ENCODE measurements around the gene TAMM41. TPM values are rescaled to one million over a fixed set of nuclear protein-coding genes. Genes with fewer than 3 reads are reported as not detected.

The TAMM41 gene
- total RNA-seq, 1 donor from 2014 or later = 14.9 TPM

DNA sequence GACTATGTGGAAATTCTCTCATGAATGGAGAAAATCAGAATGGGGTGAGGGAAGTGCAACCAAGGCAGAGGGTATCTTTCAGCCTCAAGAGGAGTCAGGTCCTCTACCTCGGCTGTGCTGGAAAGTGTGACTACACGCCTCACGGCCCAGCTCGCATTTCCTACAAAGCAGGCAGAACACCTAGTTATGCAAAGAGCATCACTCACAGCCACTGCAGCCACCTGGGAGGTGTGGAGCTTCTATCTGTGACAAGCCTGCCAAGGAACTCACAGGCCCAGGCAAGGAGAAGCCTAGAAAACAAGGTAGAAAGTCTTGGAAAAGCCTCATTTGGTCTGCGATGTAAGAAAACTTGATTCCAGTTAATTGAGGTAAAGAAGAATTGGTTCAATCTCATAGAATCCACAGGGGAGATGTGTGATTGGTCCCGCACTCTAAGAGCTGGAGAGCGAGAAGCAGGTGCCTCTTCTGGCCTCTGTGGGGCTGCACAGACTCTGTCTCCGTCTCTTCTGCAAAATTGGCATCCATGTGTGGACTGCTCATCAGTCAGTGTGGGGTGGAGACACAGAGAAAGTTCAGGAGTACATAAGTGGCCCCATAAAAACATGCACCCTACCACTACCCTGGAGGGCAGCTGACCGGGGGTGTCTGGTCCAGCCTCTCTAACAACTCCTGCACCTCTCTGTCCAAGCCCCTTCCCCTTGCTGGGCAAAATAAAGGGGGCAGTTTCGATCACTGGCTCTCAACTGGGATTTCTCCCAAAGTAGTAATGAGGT, 76.8 kb downstream of the TAMM41 start:
- H3K9me3 ChIP-seq = no peaks in the 10 kb centered on the region
- TF ChIP-seq, protein P1, sequence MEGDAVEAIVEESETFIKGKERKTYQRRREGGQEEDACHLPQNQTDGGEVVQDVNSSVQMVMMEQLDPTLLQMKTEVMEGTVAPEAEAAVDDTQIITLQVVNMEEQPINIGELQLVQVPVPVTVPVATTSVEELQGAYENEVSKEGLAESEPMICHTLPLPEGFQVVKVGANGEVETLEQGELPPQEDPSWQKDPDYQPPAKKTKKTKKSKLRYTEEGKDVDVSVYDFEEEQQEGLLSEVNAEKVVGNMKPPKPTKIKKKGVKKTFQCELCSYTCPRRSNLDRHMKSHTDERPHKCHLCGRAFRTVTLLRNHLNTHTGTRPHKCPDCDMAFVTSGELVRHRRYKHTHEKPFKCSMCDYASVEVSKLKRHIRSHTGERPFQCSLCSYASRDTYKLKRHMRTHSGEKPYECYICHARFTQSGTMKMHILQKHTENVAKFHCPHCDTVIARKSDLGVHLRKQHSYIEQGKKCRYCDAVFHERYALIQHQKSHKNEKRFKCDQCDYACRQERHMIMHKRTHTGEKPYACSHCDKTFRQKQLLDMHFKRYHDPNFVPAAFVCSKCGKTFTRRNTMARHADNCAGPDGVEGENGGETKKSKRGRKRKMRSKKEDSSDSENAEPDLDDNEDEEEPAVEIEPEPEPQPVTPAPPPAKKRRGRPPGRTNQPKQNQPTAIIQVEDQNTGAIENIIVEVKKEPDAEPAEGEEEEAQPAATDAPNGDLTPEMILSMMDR (IDR thresholded peaks at IDR 0.05) = no peak
- peak overlapping the region; percentile 18 for H3K4me3 ChIP-seq
- DNase-seq (no peak), ATAC-seq (peak; percentile 8 to 35)
- intact Hi-C loops (cut with DNase I) = no loop called here
- no peaks in the 10 kb centered on the region for H3K27me3 ChIP-seq (ENCODE audit: low read depth)
- no peaks in the 10 kb centered on the region for H3K36me3 ChIP-seq
- H3K27ac ChIP-seq = peak overlapping the region; percentile 55
- H3K4me1 ChIP-seq = peaks cover 13% of the 10 kb centered on the region

DNA sequence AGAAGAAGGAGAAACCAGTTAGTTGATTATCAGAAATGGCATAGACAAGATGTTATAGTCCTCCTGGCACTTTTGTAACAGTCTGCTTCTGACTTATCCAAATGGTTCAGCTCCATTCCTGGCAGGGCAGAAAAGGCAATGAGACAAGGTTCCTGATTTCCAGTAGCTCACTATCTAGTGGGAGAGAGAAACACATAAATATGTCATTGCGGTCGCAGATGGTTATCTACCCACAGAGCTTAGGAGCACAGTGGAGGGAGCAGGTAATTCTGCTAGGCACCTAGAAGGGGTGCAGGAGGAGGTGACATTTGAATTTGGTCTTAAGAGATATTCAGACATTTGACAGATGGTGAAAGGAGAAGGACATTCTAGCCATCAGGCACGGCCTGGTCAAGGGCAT, 78.1 kb downstream of the TAMM41 start:
- Histone ChIP-seq H3K27ac (no peak overlapping the region), H3K36me3 (no peaks in the 10 kb centered on the region), H3K9me3 (no peaks in the 10 kb centered on the region), H3K27me3 (ENCODE audit: low read depth) (no peaks in the 10 kb centered on the region), H3K4me3 (no peak overlapping the region), H3K4me1 (peaks cover 13% of the 10 kb centered on the region)
- intact Hi-C loops (cut with DNase I) = no loop called here
- ATAC-seq (no peak), DNase-seq (no peak)
- TF ChIP-seq, protein P1 (IDR thresholded peaks at IDR 0.05) = no peak

DNA sequence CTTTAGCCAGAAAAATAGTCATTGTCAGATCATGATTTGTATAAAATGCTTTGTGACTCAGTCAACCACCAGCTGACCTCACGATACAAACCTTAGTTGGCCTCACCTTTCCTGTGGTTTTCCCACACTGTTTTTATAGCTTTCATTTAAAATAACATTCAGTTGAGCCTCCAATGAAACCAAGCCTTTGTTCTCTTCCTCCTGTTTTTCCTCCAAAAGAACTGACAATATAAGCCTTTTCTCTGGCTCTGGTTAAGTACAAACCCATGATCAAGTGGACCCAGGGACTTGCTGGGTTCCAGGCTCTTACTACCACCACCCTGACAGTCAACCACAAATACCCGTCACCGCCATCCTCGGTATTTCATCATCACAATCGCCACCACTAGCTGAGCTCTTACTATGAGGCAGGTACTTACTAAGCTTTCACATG, 81.7 kb downstream of the TAMM41 start:
- ATAC-seq (no peak), DNase-seq (no peak)
- Histone ChIP-seq H3K4me3 (no peak overlapping the region), H3K4me1 (peaks cover under 1% of the 10 kb centered on the region), H3K9me3 (no peaks in the 10 kb centered on the region), H3K36me3 (no peaks in the 10 kb centered on the region), H3K27me3 (ENCODE audit: low read depth) (no peaks in the 10 kb centered on the region), H3K27ac (no peak overlapping the region)
- intact Hi-C loops (cut with DNase I) = no loop called here
- TF ChIP-seq, protein P1 (IDR thresholded peaks at IDR 0.05) = no peak

DNA sequence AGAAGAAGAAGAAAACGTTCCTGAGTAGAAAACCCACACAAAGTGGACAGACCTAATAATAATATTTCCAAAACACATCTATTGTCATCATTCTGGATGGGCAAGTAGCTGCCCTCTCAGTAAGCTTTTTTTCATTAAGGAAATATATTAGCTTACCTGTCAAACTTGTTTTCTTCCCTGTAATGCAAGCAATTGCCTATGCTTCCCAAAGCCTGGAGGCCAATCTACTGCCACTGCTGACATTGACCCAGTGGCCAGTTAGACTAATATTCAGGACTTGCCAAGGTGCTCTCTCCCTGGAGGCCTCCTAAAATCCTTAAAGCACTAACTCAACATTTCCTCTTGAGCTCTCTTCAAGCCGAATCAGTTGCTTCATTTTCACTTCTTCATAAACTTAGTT, 86.7 kb downstream of the TAMM41 start:
- DNase-seq = no peak
- H3K27ac ChIP-seq = no peak overlapping the region
- TF ChIP-seq, protein P1 (IDR thresholded peaks at IDR 0.05) = no peak
- H3K4me3 ChIP-seq = no peak overlapping the region
- no peaks in the 10 kb centered on the region for H3K9me3 ChIP-seq
- no peaks in the 10 kb centered on the region for H3K4me1 ChIP-seq
- H3K36me3 ChIP-seq = no peaks in the 10 kb centered on the region
- intact Hi-C loops (cut with DNase I) = no loop called here
- H3K27me3 ChIP-seq (ENCODE audit: low read depth) = no peaks in the 10 kb centered on the region
- ATAC-seq = no peak

DNA sequence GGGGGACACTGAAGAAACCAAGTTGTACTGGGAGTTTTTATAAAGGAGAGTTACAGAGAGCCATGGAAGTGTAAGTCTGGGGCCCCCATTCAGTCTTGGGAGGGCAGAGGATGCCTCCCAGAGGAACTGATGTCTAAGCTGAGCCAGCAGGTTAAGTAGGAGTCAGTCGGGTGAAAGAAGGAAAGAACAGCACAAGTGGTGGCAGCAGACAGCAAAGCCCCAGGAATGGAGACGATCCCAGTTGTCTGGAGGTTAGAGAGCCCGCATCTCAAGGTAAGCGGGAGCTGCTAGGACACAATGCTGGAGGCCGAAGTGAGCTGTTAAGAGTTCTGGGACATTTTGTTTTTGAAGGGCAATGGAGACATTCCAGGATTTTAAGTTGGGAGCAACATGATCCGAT, 88.8 kb downstream of the TAMM41 start:
- no peaks in the 10 kb centered on the region for H3K36me3 ChIP-seq
- H3K9me3 ChIP-seq = no peaks in the 10 kb centered on the region
- no peak overlapping the region for H3K4me3 ChIP-seq
- TF ChIP-seq, protein P1 (IDR thresholded peaks at IDR 0.05) = no peak
- DNase-seq = no peak
- no peaks in the 10 kb centered on the region for H3K27me3 ChIP-seq (ENCODE audit: low read depth)
- no peak overlapping the region for H3K27ac ChIP-seq
- no peak for ATAC-seq
- intact Hi-C loops (cut with DNase I) = no loop called here
- no peaks in the 10 kb centered on the region for H3K4me1 ChIP-seq
